Measurements from ENCODE around the gene KY. TPM values are rescaled to one million over a fixed set of nuclear protein-coding genes. Genes with fewer than 3 reads are reported as not detected.

The KY gene
- total and polyA plus RNA-seq, 9 of the 15 experiments (the other 6 are each of a cell fraction or from before 2014, with no cell fraction given): not detected

DNA sequence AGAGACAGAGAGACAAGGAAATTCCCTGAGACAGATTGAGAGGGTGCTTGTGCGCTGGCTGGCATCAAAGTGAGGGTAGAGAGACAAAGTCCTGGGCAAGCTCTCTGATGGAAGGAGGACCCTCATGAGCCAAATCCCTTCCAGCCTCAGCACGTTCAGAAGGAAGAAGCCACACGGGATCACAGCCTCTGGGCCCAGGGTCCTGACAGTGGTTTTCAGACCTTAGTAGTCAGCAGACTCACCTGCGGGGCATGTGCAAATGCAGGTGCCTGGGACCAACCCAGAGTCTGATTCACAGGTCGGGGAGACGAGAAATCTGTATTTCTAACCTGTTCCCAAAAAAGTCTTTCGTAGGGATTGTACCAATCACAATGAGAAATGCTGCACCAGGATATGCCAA is 15.2 kb upstream of the KY start (continued):
- TF ChIP-seq, protein P1, sequence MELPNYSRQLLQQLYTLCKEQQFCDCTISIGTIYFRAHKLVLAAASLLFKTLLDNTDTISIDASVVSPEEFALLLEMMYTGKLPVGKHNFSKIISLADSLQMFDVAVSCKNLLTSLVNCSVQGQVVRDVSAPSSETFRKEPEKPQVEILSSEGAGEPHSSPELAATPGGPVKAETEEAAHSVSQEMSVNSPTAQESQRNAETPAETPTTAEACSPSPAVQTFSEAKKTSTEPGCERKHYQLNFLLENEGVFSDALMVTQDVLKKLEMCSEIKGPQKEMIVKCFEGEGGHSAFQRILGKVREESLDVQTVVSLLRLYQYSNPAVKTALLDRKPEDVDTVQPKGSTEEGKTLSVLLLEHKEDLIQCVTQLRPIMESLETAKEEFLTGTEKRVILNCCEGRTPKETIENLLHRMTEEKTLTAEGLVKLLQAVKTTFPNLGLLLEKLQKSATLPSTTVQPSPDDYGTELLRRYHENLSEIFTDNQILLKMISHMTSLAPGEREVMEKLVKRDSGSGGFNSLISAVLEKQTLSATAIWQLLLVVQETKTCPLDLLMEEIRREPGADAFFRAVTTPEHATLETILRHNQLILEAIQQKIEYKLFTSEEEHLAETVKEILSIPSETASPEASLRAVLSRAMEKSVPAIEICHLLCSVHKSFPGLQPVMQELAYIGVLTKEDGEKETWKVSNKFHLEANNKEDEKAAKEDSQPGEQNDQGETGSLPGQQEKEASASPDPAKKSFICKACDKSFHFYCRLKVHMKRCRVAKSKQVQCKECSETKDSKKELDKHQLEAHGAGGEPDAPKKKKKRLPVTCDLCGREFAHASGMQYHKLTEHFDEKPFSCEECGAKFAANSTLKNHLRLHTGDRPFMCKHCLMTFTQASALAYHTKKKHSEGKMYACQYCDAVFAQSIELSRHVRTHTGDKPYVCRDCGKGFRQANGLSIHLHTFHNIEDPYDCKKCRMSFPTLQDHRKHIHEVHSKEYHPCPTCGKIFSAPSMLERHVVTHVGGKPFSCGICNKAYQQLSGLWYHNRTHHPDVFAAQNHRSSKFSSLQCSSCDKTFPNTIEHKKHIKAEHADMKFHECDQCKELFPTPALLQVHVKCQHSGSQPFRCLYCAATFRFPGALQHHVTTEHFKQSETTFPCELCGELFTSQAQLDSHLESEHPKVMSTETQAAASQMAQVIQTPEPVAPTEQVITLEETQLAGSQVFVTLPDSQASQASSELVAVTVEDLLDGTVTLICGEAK (IDR thresholded peaks at IDR 0.05): no peak
- TF ChIP-seq, protein P1 (CRISPR knock-in tag; IDR thresholded peaks at IDR 0.05): no peak
- no peak for TF ChIP-seq ZNF274 (IDR thresholded peaks at IDR 0.05; ENCODE audit: borderline replicate concordance, low read depth, low read length)
- TF ChIP-seq GATA2 (CRISPR knock-in tag; IDR thresholded peaks at IDR 0.05): no peak
- TF ChIP-seq, protein P2, sequence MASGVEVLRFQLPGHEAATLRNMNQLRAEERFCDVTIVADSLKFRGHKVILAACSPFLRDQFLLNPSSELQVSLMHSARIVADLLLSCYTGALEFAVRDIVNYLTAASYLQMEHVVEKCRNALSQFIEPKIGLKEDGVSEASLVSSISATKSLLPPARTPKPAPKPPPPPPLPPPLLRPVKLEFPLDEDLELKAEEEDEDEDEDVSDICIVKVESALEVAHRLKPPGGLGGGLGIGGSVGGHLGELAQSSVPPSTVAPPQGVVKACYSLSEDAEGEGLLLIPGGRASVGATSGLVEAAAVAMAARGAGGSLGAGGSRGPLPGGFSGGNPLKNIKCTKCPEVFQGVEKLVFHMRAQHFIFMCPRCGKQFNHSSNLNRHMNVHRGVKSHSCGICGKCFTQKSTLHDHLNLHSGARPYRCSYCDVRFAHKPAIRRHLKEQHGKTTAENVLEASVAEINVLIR (CRISPR knock-in tag; IDR thresholded peaks at IDR 0.05): no peak
- no peak for TF ChIP-seq ZNF239 (CRISPR knock-in tag; IDR thresholded peaks at IDR 0.05)
- TF ChIP-seq, protein P3, sequence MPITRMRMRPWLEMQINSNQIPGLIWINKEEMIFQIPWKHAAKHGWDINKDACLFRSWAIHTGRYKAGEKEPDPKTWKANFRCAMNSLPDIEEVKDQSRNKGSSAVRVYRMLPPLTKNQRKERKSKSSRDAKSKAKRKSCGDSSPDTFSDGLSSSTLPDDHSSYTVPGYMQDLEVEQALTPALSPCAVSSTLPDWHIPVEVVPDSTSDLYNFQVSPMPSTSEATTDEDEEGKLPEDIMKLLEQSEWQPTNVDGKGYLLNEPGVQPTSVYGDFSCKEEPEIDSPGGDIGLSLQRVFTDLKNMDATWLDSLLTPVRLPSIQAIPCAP (CRISPR knock-in tag; IDR thresholded peaks at IDR 0.05; ENCODE audit: borderline replicate concordance): no peak
- TF ChIP-seq, protein P4, sequence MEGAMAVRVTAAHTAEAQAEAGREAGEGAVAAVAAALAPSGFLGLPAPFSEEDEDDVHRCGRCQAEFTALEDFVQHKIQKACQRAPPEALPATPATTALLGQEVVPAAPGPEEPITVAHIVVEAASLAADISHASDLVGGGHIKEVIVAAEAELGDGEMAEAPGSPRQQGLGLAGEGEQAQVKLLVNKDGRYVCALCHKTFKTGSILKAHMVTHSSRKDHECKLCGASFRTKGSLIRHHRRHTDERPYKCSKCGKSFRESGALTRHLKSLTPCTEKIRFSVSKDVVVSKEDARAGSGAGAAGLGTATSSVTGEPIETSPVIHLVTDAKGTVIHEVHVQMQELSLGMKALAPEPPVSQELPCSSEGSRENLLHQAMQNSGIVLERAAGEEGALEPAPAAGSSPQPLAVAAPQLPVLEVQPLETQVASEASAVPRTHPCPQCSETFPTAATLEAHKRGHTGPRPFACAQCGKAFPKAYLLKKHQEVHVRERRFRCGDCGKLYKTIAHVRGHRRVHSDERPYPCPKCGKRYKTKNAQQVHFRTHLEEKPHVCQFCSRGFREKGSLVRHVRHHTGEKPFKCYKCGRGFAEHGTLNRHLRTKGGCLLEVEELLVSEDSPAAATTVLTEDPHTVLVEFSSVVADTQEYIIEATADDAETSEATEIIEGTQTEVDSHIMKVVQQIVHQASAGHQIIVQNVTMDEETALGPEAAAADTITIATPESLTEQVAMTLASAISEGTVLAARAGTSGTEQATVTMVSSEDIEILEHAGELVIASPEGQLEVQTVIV (CRISPR knock-in tag; IDR thresholded peaks at IDR 0.05; ENCODE audit: borderline replicate concordance): no peak
- no peak for TF ChIP-seq MAFG (tag; conservative IDR thresholded peaks at IDR 0.05)
- no peak for TF ChIP-seq ZNF444 (CRISPR knock-in tag; IDR thresholded peaks at IDR 0.05)
- TF ChIP-seq NUFIP1 (IDR thresholded peaks at IDR 0.05; ENCODE audit: partially characterized antibody): no peak
- TF ChIP-seq SRSF1 (IDR thresholded peaks at IDR 0.05; ENCODE audit: low read depth, low read length): no peak

Data from K562 (cell line).